ENCODE measurements around the gene TNFRSF8. TPM values are rescaled to one million over a fixed set of nuclear protein-coding genes. Genes with fewer than 3 reads are reported as not detected.

Gene TNFRSF8
- polyA plus RNA-seq, 1 donor (not counting 4 experiments of a cell fraction or from before 2014, with no cell fraction given): 0.03 TPM

- Histone ChIP-seq H3K36me3 (ENCODE audit: control insufficient read depth in 2 of 2, extremely low read depth in 1 of 2, insufficient read depth in 2 of 2, low read length in 2 of 2) (no peaks in the 10 kb centered on the region), H2AFZ (ENCODE audit: control insufficient read depth, low read length) (no peak overlapping the region), H4K20me1 (ENCODE audit: control insufficient read depth, extremely low read depth, insufficient read depth, low read length) (no peaks in the 10 kb centered on the region), H3K79me2 (ENCODE audit: control insufficient read depth, insufficient read depth, low read length) (no peaks in the 10 kb centered on the region), H3K4me1 (ENCODE audit: control insufficient read depth, extremely low read depth, insufficient read depth, low read length) (peaks cover 23% of the 10 kb centered on the region), H3K9ac (ENCODE audit: control insufficient read depth, extremely low read depth, insufficient read depth, low read length) (no peak overlapping the region), H3K27me3 (ENCODE audit: control insufficient read depth, extremely low read depth, insufficient read depth, low read length) (no peaks in the 10 kb centered on the region), H3K27ac (ENCODE audit: control insufficient read depth, insufficient read depth, low read length) (no peak overlapping the region), H3K9me1 (ENCODE audit: control insufficient read depth, extremely low read depth, insufficient read depth, low read length) (peaks cover 3% of the 10 kb centered on the region), H3K9me3 (ENCODE audit: control insufficient read depth, low read depth, low read length) (no peaks in the 10 kb centered on the region), H3K4me3 (ENCODE audit: control insufficient read depth in 2 of 3, extremely low read depth in 1 of 3, insufficient read depth in 2 of 3, low read depth in 1 of 3, low read length in 3 of 3) (no peak overlapping the region), H3K4me2 (ENCODE audit: control insufficient read depth, extremely low read depth, insufficient read depth, low read depth, low read length) (no peak overlapping the region)
- no peak for DNase-seq (ENCODE audit: low read depth, low spot score)
- dilution Hi-C loops (cut with MboI; ENCODE audit: extremely low pct_ligation_motif_present, low sequenced_read_pairs): no loop called here
- TF ChIP-seq CTCF (optimal IDR thresholded peaks at IDR 0.05 in 1 of 3, IDR thresholded peaks at IDR 0.05 in 1 of 3, conservative IDR thresholded peaks at IDR 0.05 in 1 of 3; ENCODE audit: extremely low read depth in 1 of 3, insufficient read depth in 2 of 3, low read length in 3 of 3) (no peak), EZH2 (IDR thresholded peaks at IDR 0.05; ENCODE audit: low read length) (no peak)
- no peak for FAIRE-seq
Measured at GRCh38 chr1:12052997-12053686, 10.0 kb upstream of the TNFRSF8 start.

DNA sequence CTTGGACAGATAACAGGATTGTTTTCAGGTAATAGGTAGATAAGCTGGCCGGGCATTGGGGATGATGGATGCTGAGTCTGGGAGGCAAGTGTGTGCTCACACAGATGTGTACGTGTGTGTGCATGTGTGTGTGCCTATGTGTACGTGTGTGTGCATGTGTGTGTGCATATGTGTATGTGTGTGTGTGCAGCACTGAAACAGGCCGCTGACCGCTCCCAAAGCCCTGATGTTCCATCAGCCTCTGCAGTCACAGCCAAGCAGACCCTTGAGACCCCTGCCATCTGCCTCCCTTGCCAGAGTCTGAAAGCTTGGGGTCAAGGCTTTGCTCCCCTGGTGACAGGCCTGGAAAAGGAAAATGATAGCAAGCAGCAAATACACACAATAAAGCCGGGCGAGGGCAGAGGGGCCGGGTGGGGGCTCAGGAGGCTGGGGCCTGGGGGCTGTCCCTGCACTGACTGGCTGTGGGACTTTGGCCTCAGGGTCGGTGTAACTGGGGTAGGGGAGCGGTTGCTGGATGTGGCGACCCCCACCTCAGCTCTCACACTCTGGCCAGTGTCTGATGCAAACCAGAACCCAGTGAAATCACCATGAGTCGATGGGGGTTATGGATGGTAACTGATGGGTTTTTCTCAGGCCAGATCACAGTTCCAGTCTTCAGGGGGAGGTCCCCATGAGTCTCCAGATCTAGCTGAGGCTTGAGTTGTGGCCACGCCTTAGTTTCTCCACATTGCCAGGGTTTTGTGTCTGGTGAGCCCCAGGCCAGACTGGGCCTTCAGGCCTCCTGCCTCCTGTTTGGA lies 9.2 kb upstream of the TNFRSF8 start:
- H3K27me3 ChIP-seq (ENCODE audit: control insufficient read depth, extremely low read depth, insufficient read depth, low read length): no peaks in the 10 kb centered on the region
- TF ChIP-seq EZH2 (IDR thresholded peaks at IDR 0.05; ENCODE audit: low read length) (no peak), CTCF (optimal IDR thresholded peaks at IDR 0.05 in 1 of 3, IDR thresholded peaks at IDR 0.05 in 1 of 3, conservative IDR thresholded peaks at IDR 0.05 in 1 of 3; ENCODE audit: extremely low read depth in 1 of 3, insufficient read depth in 2 of 3, low read length in 3 of 3) (no peak)
- H3K27ac ChIP-seq (ENCODE audit: control insufficient read depth, insufficient read depth, low read length): no peak overlapping the region
- DNase-seq (ENCODE audit: low read depth, low spot score) (no peak), FAIRE-seq (no peak)
- peaks cover 23% of the 10 kb centered on the region for H3K4me1 ChIP-seq (ENCODE audit: control insufficient read depth, extremely low read depth, insufficient read depth, low read length)
- H3K9me1 ChIP-seq (ENCODE audit: control insufficient read depth, extremely low read depth, insufficient read depth, low read length): peaks cover 3% of the 10 kb centered on the region
- no peaks in the 10 kb centered on the region for H3K79me2 ChIP-seq (ENCODE audit: control insufficient read depth, insufficient read depth, low read length)
- H2AFZ ChIP-seq (ENCODE audit: control insufficient read depth, low read length): no peak overlapping the region
- no peak overlapping the region for H3K4me2 ChIP-seq (ENCODE audit: control insufficient read depth, extremely low read depth, insufficient read depth, low read depth, low read length)
- H4K20me1 ChIP-seq (ENCODE audit: control insufficient read depth, extremely low read depth, insufficient read depth, low read length): no peaks in the 10 kb centered on the region
- H3K9me3 ChIP-seq (ENCODE audit: control insufficient read depth, low read depth, low read length): no peaks in the 10 kb centered on the region
- H3K9ac ChIP-seq (ENCODE audit: control insufficient read depth, extremely low read depth, insufficient read depth, low read length): no peak overlapping the region
- dilution Hi-C loops (cut with MboI; ENCODE audit: extremely low pct_ligation_motif_present, low sequenced_read_pairs): no loop called here
- H3K36me3 ChIP-seq (ENCODE audit: control insufficient read depth in 2 of 2, extremely low read depth in 1 of 2, insufficient read depth in 2 of 2, low read length in 2 of 2): no peaks in the 10 kb centered on the region
- no peak overlapping the region for H3K4me3 ChIP-seq (ENCODE audit: control insufficient read depth in 2 of 3, extremely low read depth in 1 of 3, insufficient read depth in 2 of 3, low read depth in 1 of 3, low read length in 3 of 3)

Measured in keratinocyte (primary cell).